Measurements from ENCODE around the gene CTNND1. TPM values are rescaled to one million over a fixed set of nuclear protein-coding genes. Genes with fewer than 3 reads are reported as not detected.
A peak's percentile ranks its signal among the peaks of the same experiment; 100 is the strongest.

The CTNND1 gene
- total RNA-seq, 1 experiment from 2014 or later = 108 TPM

GRCh38 chr11:57792870-57793269 is 31.3 kb downstream of the CTNND1 start:
- Histone ChIP-seq H3K27me3 (ENCODE audit: control insufficient read depth, insufficient read depth, low read length) (no peaks in the 10 kb centered on the region), H3K4me3 (ENCODE audit: insufficient read depth, low read depth, low read length) (no peak overlapping the region), H3K36me3 (replicated peaks; ENCODE audit: control insufficient read depth, insufficient read depth, low read length) (peaks cover 12% of the 10 kb centered on the region)
- DNase-seq = no peak

- H3K36me3 ChIP-seq (replicated peaks; ENCODE audit: control insufficient read depth, insufficient read depth, low read length) = peaks cover 12% of the 10 kb centered on the region
- no peak overlapping the region for H3K4me3 ChIP-seq (ENCODE audit: insufficient read depth, low read depth, low read length)
- no peaks in the 10 kb centered on the region for H3K27me3 ChIP-seq (ENCODE audit: control insufficient read depth, insufficient read depth, low read length)
- no peak for DNase-seq
Observed at GRCh38 chr11:57793351-57794115, 31.9 kb downstream of the CTNND1 start.

- Histone ChIP-seq H3K4me3 (ENCODE audit: insufficient read depth, low read depth, low read length) (no peak overlapping the region), H3K36me3 (replicated peaks; ENCODE audit: control insufficient read depth, insufficient read depth, low read length) (peaks cover 29% of the 10 kb centered on the region), H3K27me3 (ENCODE audit: control insufficient read depth, insufficient read depth, low read length) (no peaks in the 10 kb centered on the region)
- DNase-seq = no peak
Observed at GRCh38 chr11:57798905-57799559, 37.4 kb downstream of the CTNND1 start.

- peaks cover 38% of the 10 kb centered on the region for H3K36me3 ChIP-seq (replicated peaks; ENCODE audit: control insufficient read depth, insufficient read depth, low read length)
- H3K27me3 ChIP-seq (ENCODE audit: control insufficient read depth, insufficient read depth, low read length) = no peaks in the 10 kb centered on the region
- H3K4me3 ChIP-seq (ENCODE audit: insufficient read depth, low read depth, low read length) = no peak overlapping the region
- peak; percentile 77 for DNase-seq
Observed at GRCh38 chr11:57800444-57801182, 39.0 kb downstream of the CTNND1 start.

- peaks cover 39% of the 10 kb centered on the region for H3K36me3 ChIP-seq (replicated peaks; ENCODE audit: control insufficient read depth, insufficient read depth, low read length)
- H3K4me3 ChIP-seq (ENCODE audit: insufficient read depth, low read depth, low read length) = no peak overlapping the region
- H3K27me3 ChIP-seq (ENCODE audit: control insufficient read depth, insufficient read depth, low read length) = no peaks in the 10 kb centered on the region
- no peak for DNase-seq
Observed at GRCh38 chr11:57801183-57801485, 39.5 kb downstream of the CTNND1 start.

GRCh38 chr11:57802411-57802810 is 40.8 kb downstream of the CTNND1 start:
- DNase-seq = no peak
- Histone ChIP-seq H3K4me3 (ENCODE audit: insufficient read depth, low read depth, low read length) (no peak overlapping the region), H3K27me3 (ENCODE audit: control insufficient read depth, insufficient read depth, low read length) (no peaks in the 10 kb centered on the region), H3K36me3 (replicated peaks; ENCODE audit: control insufficient read depth, insufficient read depth, low read length) (peaks cover 38% of the 10 kb centered on the region)

GRCh38 chr11:57804466-57804865 is 42.9 kb downstream of the CTNND1 start:
- no peaks in the 10 kb centered on the region for H3K27me3 ChIP-seq (ENCODE audit: control insufficient read depth, insufficient read depth, low read length)
- no peak for DNase-seq
- H3K4me3 ChIP-seq (ENCODE audit: insufficient read depth, low read depth, low read length) = no peak overlapping the region
- peaks cover 55% of the 10 kb centered on the region for H3K36me3 ChIP-seq (replicated peaks; ENCODE audit: control insufficient read depth, insufficient read depth, low read length)

GRCh38 chr11:57805780-57806179 is 44.2 kb downstream of the CTNND1 start:
- peaks cover 60% of the 10 kb centered on the region for H3K36me3 ChIP-seq (replicated peaks; ENCODE audit: control insufficient read depth, insufficient read depth, low read length)
- H3K27me3 ChIP-seq (ENCODE audit: control insufficient read depth, insufficient read depth, low read length) = no peaks in the 10 kb centered on the region
- no peak for DNase-seq
- H3K4me3 ChIP-seq (ENCODE audit: insufficient read depth, low read depth, low read length) = no peak overlapping the region

- no peaks in the 10 kb centered on the region for H3K27me3 ChIP-seq (ENCODE audit: control insufficient read depth, insufficient read depth, low read length)
- no peak for DNase-seq
- H3K36me3 ChIP-seq (replicated peaks; ENCODE audit: control insufficient read depth, insufficient read depth, low read length) = peaks cover 48% of the 10 kb centered on the region
- no peak overlapping the region for H3K4me3 ChIP-seq (ENCODE audit: insufficient read depth, low read depth, low read length)
Observed at GRCh38 chr11:57812634-57813033, 51.0 kb downstream of the CTNND1 start.

GRCh38 chr11:57815476-57815875 is 53.9 kb downstream of the CTNND1 start:
- H3K4me3 ChIP-seq (ENCODE audit: insufficient read depth, low read depth, low read length) = no peak overlapping the region
- no peaks in the 10 kb centered on the region for H3K27me3 ChIP-seq (ENCODE audit: control insufficient read depth, insufficient read depth, low read length)
- peaks cover 32% of the 10 kb centered on the region for H3K36me3 ChIP-seq (replicated peaks; ENCODE audit: control insufficient read depth, insufficient read depth, low read length)
- no peak for DNase-seq

- H3K36me3 ChIP-seq (replicated peaks; ENCODE audit: control insufficient read depth, insufficient read depth, low read length) = peaks cover 29% of the 10 kb centered on the region
Observed at GRCh38 chr11:57815877-57816276, 54.3 kb downstream of the CTNND1 start.

GRCh38 chr11:57818812-57819211 is 57.2 kb downstream of the CTNND1 start:
- Histone ChIP-seq H3K27me3 (ENCODE audit: control insufficient read depth, insufficient read depth, low read length) (no peaks in the 10 kb centered on the region), H3K4me3 (ENCODE audit: insufficient read depth, low read depth, low read length) (no peak overlapping the region), H3K36me3 (replicated peaks; ENCODE audit: control insufficient read depth, insufficient read depth, low read length) (peaks cover 20% of the 10 kb centered on the region)
- DNase-seq = no peak

More at GRCh38 chr11:57815877-57816276, 54.3 kb downstream of the CTNND1 start:
- H3K27me3 ChIP-seq (ENCODE audit: control insufficient read depth, insufficient read depth, low read length) = no peaks in the 10 kb centered on the region
- H3K4me3 ChIP-seq (ENCODE audit: insufficient read depth, low read depth, low read length) = no peak overlapping the region
- DNase-seq = no peak

GRCh38 chr11:57819252-57819979 is 57.8 kb downstream of the CTNND1 start:
- Histone ChIP-seq H3K4me3 (ENCODE audit: insufficient read depth, low read depth, low read length) (no peak overlapping the region), H3K36me3 (replicated peaks; ENCODE audit: control insufficient read depth, insufficient read depth, low read length) (peaks cover 18% of the 10 kb centered on the region), H3K27me3 (ENCODE audit: control insufficient read depth, insufficient read depth, low read length) (no peaks in the 10 kb centered on the region)
- no peak for DNase-seq

- Histone ChIP-seq H3K27me3 (ENCODE audit: control insufficient read depth, insufficient read depth, low read length) (no peaks in the 10 kb centered on the region), H3K4me3 (ENCODE audit: insufficient read depth, low read depth, low read length) (no peak overlapping the region), H3K36me3 (replicated peaks; ENCODE audit: control insufficient read depth, insufficient read depth, low read length) (no peaks in the 10 kb centered on the region)
- DNase-seq = no peak
Observed at GRCh38 chr11:57823859-57824258, 62.3 kb downstream of the CTNND1 start.
